ENCODE data around the gene CNKSR1.
A peak's percentile ranks its signal among the peaks of the same experiment; 100 is the strongest.

CNKSR1 gene

DNA sequence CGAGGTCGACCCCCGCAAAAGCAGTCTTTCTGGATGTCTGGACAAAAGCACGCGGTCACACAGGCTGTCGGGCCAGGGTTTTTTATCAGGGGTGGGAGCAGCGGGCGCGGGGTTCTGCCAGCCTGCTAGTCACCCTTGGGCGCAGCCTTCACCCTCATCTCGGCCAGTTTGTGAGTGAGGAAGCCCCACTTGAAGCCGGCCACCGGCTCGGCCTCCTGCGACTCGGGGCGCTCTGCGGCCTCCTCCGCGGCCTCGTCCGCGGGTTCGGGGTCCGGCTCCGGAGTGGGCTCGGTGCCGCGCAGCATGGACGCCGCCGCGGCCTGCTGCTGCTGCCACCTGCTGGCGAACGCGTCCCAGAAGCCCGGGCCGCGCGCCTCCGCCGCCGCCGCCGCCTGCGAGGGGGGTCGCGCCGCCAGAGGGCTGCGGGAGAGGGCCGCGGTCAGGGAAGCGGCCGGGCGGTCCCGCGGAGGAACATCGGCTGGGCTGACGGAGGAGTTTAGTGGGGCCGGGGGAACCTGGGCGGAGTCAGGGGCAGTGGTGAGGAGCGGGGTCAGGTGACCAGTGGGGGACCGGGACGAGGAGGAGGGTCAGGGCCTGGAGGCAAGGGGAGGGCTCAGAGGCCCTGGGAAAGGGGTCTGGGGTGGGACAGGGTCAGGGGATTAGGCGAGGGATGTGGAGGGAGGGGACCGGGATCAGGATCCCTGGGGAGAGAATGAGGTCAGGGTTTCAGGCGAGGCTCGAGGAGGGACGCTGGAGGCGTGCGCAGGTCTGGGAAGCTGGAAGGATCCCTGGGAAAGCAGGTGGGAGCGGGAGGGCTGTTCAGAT is 13.0 kb upstream of the CNKSR1 start:
- H2AFZ ChIP-seq (ENCODE audit: low read length) = peak overlapping the region; percentile 84
- H3K36me3 ChIP-seq (replicated peaks; ENCODE audit: insufficient read depth, low read length) = no peaks in the 10 kb centered on the region
- TF ChIP-seq, protein P1, sequence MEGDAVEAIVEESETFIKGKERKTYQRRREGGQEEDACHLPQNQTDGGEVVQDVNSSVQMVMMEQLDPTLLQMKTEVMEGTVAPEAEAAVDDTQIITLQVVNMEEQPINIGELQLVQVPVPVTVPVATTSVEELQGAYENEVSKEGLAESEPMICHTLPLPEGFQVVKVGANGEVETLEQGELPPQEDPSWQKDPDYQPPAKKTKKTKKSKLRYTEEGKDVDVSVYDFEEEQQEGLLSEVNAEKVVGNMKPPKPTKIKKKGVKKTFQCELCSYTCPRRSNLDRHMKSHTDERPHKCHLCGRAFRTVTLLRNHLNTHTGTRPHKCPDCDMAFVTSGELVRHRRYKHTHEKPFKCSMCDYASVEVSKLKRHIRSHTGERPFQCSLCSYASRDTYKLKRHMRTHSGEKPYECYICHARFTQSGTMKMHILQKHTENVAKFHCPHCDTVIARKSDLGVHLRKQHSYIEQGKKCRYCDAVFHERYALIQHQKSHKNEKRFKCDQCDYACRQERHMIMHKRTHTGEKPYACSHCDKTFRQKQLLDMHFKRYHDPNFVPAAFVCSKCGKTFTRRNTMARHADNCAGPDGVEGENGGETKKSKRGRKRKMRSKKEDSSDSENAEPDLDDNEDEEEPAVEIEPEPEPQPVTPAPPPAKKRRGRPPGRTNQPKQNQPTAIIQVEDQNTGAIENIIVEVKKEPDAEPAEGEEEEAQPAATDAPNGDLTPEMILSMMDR (IDR thresholded peaks at IDR 0.05; ENCODE audit: low read length) = peak; percentile 48
- no peak for TF ChIP-seq EZH2phosphoT487 (IDR thresholded peaks at IDR 0.05; ENCODE audit: low read length)
- TF ChIP-seq EZH2 (optimal IDR thresholded peaks at IDR 0.05; ENCODE audit: low read depth, low read length) = no peak
- no peaks in the 10 kb centered on the region for H3K9me3 ChIP-seq (replicated peaks; ENCODE audit: insufficient read depth, low read length)
- peak overlapping the region; percentile 63 for H3K4me3 ChIP-seq (ENCODE audit: low read length)
- H3K4me2 ChIP-seq (ENCODE audit: low read depth, low read length) = peak overlapping the region; percentile 98
- peaks cover 27% of the 10 kb centered on the region for H3K27me3 ChIP-seq (replicated peaks; ENCODE audit: insufficient read depth, low read length)
- peaks cover 10% of the 10 kb centered on the region for H3K4me1 ChIP-seq (ENCODE audit: low read length)
- H3K9ac ChIP-seq (ENCODE audit: low read length) = peak overlapping the region; percentile 12; the same call in 1 of the 2 replicates
- no peak overlapping the region for H3K27ac ChIP-seq (ENCODE audit: low read length)
- DNase-seq = peak; percentile 48
- no peaks in the 10 kb centered on the region for H3K79me2 ChIP-seq (ENCODE audit: low read length)
- no peaks in the 10 kb centered on the region for H3K9me2 ChIP-seq (replicated peaks; ENCODE audit: insufficient read depth, low read length)
- H3F3A ChIP-seq (ENCODE audit: insufficient read depth, low read length) = no peaks in the 10 kb centered on the region
- H4K20me1 ChIP-seq (ENCODE audit: insufficient read depth, low read length) = no peaks in the 10 kb centered on the region

DNA sequence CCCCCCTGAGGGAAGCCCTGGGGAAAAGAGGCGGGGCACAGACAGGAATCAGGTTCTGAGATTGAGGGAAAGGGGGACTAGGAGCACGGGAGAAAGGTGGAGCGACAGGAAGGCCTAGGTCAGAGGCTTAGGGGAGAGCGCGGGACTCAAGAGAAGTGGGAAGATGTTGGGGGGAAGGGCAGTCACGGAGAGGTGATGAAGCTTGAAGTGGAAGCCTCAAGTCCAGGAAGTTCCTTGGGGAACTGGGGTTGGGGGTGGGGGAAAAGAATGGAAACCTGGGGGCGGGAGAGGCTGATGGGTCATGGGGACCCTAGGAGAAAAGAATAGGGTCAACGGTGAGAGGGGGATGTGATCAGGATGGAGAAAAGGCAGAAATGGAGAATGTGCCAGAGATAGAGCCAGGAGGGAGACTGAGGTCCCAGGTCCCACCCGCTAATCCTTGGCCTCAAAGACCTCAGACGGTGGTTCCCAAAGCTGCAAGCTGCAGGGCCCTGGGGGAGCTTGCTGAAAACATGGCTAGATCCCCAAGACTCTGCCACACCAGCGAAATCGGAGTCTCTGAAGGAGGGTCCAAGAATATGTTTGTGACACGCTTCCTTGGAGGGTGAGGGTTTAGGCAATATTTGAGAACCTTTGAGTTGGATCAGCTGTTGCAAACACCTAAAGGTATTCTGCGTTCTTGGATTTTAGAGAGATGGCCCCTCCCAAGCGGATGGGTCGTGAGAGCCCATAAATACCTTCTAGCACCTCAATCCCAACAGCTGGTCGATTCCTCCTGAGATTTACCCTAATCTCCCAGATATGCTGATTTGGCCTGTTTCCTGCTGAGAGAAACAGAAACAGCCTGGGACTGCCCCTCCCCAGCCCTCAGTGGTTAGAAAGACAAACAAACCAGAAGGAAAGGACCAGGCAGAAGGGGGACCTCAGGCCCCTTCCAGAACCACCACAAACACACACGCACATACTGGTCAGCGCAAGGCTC is 12.1 kb upstream of the CNKSR1 start:
- no peaks in the 10 kb centered on the region for H3F3A ChIP-seq (ENCODE audit: insufficient read depth, low read length)
- H3K9me3 ChIP-seq (replicated peaks; ENCODE audit: insufficient read depth, low read length) = no peaks in the 10 kb centered on the region
- no peak overlapping the region for H3K27ac ChIP-seq (ENCODE audit: low read length)
- DNase-seq = no peak
- peaks cover 4% of the 10 kb centered on the region for H3K79me2 ChIP-seq (ENCODE audit: low read length)
- H3K4me2 ChIP-seq (ENCODE audit: low read depth, low read length) = peak overlapping the region; percentile 98; the same call in 1 of the 2 replicates
- H3K4me1 ChIP-seq (ENCODE audit: low read length) = peaks cover 10% of the 10 kb centered on the region
- no peaks in the 10 kb centered on the region for H4K20me1 ChIP-seq (ENCODE audit: insufficient read depth, low read length)
- peaks cover 27% of the 10 kb centered on the region for H3K27me3 ChIP-seq (replicated peaks; ENCODE audit: insufficient read depth, low read length)
- H2AFZ ChIP-seq (ENCODE audit: low read length) = no peak overlapping the region; the same call in 1 of the 2 replicates
- no peak overlapping the region for H3K4me3 ChIP-seq (ENCODE audit: low read length)
- H3K9me2 ChIP-seq (replicated peaks; ENCODE audit: insufficient read depth, low read length) = no peaks in the 10 kb centered on the region
- no peak overlapping the region for H3K9ac ChIP-seq (ENCODE audit: low read length)
- H3K36me3 ChIP-seq (replicated peaks; ENCODE audit: insufficient read depth, low read length) = no peaks in the 10 kb centered on the region
- TF ChIP-seq EZH2phosphoT487 (IDR thresholded peaks at IDR 0.05; ENCODE audit: low read length) (no peak), EZH2 (optimal IDR thresholded peaks at IDR 0.05; ENCODE audit: low read depth, low read length) (no peak)
- TF ChIP-seq, protein P1 (IDR thresholded peaks at IDR 0.05; ENCODE audit: low read length) = no peak

DNA sequence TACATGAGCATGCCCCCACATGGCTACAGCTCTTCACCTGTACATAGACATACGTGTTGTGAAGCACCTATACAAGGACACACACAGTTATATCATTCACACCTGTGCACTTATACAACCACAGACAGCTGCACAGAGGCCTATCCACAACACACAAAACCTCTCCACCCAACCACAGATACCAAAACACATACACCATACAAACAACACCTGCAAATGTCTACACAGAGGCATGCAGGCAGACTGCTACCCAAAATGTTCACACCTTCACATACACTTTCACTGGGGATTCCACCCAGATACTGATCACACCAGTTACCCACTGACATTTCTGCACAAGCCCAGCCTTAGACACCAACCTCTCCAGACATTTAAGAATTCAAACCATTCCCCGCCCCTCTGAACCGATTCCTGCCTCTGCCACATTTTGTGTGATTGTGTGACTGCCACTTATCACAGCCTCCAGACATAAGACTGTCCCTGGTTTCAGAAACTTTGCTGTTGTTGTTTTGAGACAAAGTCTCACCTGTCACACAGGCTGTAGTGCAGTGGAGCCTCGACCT is 10.5 kb upstream of the CNKSR1 start:
- H3K27ac ChIP-seq (ENCODE audit: low read length) = no peak overlapping the region
- TF ChIP-seq, protein P1 (IDR thresholded peaks at IDR 0.05; ENCODE audit: low read length) = no peak
- no peak for TF ChIP-seq EZH2phosphoT487 (IDR thresholded peaks at IDR 0.05; ENCODE audit: low read length)
- TF ChIP-seq EZH2 (optimal IDR thresholded peaks at IDR 0.05; ENCODE audit: low read depth, low read length) = no peak
- H3K4me3 ChIP-seq (ENCODE audit: low read length) = no peak overlapping the region
- H3K79me2 ChIP-seq (ENCODE audit: low read length) = peaks cover 14% of the 10 kb centered on the region
- peaks cover 18% of the 10 kb centered on the region for H3K27me3 ChIP-seq (replicated peaks; ENCODE audit: insufficient read depth, low read length)
- H3F3A ChIP-seq (ENCODE audit: insufficient read depth, low read length) = no peaks in the 10 kb centered on the region
- H3K9ac ChIP-seq (ENCODE audit: low read length) = no peak overlapping the region
- no peaks in the 10 kb centered on the region for H3K9me3 ChIP-seq (replicated peaks; ENCODE audit: insufficient read depth, low read length)
- no peaks in the 10 kb centered on the region for H3K36me3 ChIP-seq (replicated peaks; ENCODE audit: insufficient read depth, low read length)
- H2AFZ ChIP-seq (ENCODE audit: low read length) = no peak overlapping the region
- no peaks in the 10 kb centered on the region for H3K9me2 ChIP-seq (replicated peaks; ENCODE audit: insufficient read depth, low read length)
- peaks cover 6% of the 10 kb centered on the region; the same call in 1 of the 2 replicates for H3K4me1 ChIP-seq (ENCODE audit: low read length)
- no peak for DNase-seq
- H3K4me2 ChIP-seq (ENCODE audit: low read depth, low read length) = no peak overlapping the region
- H4K20me1 ChIP-seq (ENCODE audit: insufficient read depth, low read length) = no peaks in the 10 kb centered on the region
